Left hindlimb (tissue), 1 donor: ENCODE measurements around the gene ENOX2.
"Not testable (repeated sequence)": the region's sequence is repeated elsewhere in the genome, so short reads cannot be mapped to it uniquely, and the experiment has no call there.

ENCODE experiments used
- DNase-seq: peaks from one replicate; pipeline ENCODE4 v3.0.0-alpha.2; 2018

ENOX2 gene

DNA sequence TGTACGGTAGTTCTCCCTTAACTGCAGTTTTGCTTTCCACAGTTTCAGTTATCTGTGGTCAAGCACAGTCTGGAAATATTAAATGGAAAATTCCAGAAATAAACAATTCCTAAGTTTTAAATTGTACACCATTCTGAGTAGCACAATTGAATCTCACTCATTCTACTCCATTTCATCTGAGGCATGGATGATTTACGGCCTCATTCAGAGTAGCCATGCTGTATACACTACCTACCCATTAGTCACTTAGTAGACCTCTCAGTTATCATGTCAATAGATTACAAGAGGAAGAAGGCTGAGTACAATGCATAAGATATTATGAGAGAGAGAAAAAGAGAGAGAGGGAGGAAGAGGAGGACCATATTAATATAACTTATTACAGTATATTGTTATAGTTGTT is 77.5 kb downstream of the ENOX2 start:
- DNase-seq: no peak

DNA sequence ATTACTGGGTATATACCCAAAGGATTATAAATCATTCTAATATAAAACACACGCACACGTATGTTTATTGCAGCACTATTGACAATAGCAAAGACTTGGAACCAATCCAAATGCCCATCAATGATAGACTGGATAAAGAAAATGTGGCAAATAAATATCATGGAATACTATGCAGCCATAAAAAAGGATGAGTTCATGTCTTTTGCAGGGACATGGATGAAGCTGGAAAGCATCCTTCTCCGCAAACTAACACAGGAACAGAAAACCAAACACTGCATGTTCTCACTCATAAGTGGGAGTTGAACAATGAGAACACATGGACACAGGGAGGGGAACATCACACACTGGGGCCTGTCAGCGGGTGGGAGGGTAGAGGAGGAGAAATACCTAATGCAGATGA is 83.6 kb downstream of the ENOX2 start:
- DNase-seq: not testable (repeated sequence)

DNA sequence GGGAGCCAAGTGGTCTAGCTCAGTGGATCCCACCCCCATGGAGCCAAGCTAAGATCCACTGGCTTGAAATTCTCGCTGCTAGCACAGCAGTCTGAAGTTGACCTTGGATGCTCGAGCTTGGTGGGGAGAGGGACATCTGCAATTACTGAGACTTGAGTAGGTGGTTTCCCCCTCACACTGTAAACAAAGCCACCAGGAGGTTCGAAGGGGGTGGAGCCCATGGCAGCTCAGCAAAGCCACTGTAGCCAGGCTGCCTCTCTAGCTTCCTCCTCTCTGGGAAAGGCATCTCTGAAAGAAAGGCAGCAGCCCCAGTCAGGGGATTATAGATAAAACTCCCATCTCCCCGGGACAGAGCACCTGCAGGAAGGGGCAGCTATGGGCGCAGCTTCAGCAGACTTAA is 89.1 kb downstream of the ENOX2 start:
- DNase-seq: not testable (repeated sequence)

DNA sequence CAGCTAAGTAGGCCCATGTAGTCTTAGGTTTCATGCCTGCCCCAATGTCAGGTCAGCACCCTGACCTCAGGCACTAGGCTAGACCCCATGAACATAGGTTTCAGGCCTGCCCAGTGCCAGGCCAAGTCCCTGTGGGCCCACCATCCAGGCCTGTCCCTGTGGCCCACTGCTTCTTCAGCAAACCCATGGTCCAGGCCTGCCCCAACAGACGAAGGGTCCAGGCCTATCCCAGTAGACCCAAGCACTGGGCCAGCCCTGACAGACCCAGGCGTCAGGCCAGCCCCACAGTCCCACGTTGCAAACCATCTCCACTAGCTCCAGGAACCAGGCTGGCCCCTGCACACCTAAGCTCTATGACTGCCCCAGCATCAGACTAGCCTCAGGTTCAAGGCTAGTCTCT is 92.4 kb downstream of the ENOX2 start:
- DNase-seq: no peak

DNA sequence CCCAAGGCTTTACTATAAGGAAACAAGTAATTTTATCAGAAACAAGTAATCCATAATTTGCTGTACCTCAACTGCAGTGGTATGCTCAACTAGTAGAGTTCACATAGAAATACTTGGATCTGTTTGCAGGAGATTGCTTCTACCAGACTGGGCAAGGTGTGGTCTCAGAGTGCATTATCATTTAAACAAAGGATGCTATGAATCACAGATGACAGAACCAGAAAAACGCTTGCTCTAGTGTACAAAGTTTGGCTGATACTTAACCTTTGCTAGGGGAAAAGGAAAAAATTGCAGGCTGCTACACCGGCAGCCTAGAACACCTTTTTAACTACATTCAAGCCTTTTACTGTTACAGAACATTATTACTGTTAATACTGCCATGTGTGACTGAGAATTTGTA is 97.1 kb downstream of the ENOX2 start:
- DNase-seq: no peak

DNA sequence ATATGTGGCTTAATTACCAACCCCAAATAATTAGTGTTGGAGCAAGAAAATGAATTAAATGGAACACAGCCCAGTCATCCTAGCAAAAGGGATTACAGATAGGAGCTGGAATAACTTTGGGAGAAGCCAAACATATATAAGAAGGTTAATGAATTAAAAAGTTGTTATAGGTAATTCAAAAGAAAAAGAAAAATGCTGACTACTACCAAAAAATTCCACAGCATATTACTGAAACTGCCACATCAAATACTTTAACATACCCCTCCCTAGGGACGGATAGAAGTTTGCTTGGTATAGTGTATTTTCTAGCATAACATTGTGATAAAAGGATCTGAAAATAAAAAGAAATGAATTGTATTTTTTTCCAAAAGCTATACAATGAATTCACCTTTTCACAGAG is 99.5 kb downstream of the ENOX2 start:
- DNase-seq: no peak

DNA sequence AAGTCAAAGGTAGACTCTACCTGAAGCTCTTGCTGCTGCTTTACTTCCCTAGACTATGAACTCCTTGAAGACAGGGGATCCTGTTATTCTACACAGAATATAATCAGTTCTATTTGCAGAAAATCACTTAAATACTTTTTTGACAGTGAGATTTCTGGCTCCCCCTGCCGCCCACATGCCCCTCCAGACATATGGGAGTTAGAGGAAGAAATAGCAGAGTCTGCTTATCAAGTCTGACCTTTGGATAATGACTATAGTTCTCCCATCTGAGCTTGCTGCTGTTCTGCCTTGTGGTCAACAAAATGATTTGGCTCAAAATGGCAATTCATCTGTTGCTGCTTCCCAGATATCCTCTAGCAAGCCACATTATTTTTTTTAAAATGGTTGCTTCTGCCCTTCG is 101.1 kb downstream of the ENOX2 start:
- DNase-seq: no peak

DNA sequence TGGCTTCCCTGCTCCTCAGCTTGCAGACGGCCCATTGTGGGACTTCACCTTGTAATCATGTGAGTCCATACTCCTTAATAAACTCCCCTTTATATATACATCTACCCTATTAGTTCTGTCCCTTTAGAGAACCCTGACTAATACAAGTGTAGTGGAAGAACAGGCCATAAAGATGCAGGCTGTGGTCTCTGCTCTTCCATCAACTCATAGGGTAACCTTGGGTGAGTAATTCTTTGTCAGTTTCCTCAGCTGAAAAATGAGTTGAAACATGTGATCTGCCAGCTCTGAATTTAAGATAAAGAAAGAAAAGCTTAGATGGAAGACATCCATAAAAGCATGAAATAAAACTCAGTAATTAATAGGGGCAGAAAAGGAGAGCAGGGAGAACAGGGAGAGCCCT is 103.6 kb downstream of the ENOX2 start:
- no peak for DNase-seq

DNA sequence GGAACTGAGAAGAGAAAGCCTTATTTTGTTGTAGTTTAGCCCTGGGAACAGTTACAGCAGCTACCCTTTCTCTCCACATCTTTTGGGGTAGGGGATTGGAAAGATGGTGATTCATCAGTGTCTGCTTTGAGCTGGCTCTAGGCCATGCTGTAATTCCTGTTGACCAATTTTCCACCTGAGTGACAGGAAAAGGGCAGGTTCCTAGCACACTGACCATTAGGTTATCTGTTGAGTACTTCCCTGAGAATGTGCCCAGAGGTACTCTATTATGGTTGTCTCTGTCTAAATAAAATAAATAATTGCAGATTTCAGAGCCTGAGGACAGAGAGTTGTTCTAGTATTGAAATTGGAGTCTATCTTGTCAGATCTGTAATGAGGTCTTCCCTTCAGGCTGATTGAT is 109.0 kb downstream of the ENOX2 start:
- no peak for DNase-seq

DNA sequence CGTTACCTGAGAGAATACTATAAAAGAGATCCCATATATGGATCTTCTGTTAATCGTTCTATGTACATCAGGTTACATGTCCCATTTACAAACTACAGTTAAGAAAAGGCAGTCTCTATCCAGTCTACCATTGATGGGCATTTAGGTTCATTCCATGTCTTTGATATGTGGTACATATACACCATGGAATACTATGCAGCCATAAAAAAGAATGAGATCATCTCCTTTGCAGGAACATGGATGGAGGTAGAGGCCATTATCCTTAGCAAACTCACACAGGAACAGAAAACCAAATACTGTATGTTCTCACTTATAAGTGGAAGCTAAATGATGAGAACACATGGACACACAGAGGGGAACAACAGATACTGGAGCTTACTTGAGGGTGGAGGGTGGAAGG is 111.1 kb downstream of the ENOX2 start:
- not testable (repeated sequence) for DNase-seq

DNA sequence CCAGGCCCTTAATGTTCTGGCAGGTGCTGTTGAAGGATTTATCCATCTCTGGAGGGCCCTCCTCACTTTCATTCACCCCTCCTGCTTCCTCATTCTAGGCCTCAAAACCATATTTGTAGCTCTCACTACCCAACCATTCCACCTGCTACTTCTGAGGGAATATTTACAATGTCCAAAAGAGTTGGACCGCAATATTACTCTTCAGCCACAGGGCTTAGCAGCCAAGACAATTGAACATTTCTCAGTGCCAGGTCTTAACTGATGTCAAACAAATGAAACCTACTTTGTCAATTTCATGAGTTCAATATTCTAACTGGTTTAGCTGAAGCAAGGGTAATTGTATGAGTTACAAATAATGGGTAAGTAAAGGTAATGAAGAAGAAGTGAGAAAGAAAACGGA is 113.2 kb downstream of the ENOX2 start:
- DNase-seq: no peak

DNA sequence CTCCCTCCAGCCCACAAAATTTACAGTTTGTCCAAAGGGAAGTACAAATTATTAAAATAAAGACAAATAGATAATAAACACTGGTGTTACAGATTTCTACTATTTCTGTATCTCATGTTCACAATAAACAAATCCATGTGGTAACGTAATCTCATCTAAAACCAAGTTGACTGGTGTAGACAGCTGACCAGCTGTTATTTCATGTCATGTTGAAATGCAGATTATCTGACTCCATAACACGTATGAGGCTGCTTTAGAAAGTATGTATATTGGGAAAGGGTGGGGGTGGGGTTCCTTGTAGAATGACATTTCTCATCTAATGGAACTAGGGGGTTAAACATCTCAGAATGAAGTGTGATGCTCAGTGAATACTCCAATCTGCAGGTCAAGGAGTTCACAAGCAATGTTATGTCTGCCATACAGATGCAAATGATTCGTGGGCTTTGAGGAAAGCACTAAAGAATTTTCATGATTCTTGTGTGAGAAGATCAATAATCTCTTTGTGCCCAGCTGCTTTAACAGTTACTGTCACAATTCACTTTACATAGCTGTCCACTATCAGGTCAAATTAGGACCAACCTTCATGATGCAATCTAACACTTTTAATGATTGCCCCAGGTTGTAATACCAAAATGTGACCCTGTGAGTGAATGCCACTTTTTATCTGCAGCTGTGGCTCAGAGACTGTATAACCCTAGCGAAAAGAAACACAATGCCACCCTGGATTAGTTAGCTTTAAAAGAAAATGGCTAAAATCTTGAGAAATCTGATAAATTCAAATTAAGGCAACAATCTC is 114.0 kb downstream of the ENOX2 start:
- DNase-seq: no peak

DNA sequence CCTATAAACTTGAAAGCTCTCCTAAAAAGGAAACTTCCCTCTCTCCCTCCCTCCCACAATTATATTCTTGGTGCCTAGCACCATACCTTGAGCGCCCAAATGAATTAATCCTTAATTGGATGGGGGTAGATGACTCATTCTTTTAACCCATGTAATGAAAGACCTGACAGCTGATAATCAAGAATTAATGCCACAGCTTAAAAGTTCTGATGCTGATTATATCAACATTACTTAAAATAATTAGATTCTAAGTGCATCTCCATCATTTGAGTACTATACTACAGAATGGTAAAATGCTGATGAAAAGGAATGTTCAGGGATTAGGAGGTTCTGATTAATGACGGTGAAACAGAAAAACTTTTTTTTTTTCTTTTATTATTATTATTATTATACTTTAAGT is 117.0 kb downstream of the ENOX2 start:
- DNase-seq: no peak

DNA sequence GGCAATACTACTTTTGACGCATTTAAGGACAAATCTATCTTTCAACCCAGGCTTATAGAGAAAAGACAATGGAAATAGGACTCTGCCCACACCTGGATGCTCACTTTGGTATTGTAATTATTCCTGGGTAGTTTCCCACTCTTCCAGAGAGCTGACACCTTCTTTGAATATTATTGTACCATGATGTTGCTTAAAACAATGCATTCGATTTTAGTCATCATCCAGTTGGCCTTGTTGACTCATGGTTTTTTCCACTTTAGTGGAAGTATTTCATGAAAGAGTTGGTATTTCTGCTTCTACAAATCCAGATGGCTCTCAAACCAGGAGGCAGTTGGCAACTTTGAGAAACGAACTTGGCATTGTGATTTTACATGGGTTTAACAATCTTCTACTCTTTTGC is 124.2 kb downstream of the ENOX2 start:
- no peak for DNase-seq

DNA sequence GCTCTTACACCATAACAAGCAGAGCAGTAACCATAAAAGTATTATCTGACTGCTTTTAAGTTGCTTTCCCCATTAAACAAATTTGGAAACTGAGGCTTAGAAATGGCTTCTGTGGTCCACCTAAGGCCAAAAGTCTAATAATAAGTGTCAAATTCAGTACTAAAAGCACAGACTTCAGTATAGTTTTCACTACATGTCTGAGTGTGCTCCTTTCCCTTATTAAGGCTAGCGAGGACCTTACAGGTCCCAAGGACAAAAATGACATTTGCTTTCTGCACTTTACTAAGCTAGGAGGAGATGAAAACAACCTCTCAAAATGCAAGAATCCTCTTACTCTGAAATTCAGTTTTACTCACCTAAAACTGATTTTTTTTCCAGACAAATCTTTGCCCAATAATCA is 127.2 kb downstream of the ENOX2 start:
- DNase-seq: no peak

DNA sequence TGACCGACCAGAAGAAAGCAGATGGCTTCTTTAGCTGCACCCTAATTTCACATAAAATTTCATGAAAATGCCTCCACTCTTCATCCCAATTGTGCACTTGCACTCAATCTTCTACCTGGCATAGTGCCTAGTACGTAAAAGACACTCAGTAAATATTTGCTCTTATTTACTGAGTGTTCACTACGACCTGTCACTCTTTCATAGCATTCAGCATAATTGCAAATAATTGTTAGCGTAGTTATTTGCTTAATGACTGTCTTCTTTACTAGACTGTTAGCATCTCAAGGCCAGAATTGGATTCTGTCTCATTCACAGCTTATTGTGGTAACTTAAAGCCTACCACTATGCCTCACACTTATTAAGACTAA is 130.2 kb downstream of the ENOX2 start:
- no peak for DNase-seq

DNA sequence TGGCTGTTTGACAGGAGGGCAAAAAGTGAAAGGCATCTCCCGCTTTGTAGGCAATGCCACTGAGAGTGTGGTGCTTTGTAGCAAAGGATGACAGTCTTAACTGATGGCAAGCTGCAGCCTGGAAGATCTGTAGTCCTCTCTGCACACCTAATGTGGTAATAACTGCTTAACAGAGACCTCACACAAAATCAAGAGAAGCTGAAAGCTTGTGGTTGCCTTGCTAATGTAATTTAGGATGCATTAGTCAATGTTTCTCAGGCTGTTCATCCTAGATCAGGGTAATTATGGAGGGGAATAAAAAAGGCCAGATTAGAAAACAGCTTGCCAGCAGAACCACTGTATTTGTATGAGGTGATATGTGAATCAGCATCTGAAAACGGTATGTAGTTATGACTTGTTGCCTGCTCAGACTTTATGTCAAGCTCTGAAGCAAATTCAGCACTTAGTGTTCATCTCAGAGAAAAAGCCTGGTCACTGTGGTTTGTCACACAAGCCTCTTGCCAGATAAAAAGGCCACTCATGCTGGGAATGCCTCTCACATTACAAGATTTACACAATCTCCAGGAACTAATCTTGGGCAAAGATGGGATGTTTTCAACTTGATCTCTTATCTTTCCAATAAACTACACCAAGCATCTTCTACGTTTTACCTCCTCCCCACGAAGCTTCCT is 130.8 kb downstream of the ENOX2 start:
- DNase-seq: no peak

DNA sequence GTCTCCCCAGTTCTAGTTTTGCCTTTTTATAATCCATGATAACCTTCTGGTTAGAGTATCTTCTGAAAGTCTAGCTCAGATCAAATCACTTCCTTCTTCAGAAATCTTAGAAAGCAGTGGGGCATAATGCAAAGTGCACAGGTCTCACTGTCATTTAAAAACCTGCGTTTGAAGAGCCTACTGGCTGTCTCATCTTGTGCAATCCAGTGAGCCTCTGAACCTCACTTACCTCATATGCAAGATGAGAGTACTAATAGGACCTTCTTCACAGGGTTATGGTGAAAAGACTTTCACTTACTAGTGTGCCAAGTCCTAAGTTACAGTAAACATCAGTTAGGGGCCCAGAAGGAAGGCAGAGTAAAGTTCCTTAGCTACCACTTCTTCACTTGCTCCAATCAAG is 131.4 kb downstream of the ENOX2 start:
- DNase-seq: no peak

DNA sequence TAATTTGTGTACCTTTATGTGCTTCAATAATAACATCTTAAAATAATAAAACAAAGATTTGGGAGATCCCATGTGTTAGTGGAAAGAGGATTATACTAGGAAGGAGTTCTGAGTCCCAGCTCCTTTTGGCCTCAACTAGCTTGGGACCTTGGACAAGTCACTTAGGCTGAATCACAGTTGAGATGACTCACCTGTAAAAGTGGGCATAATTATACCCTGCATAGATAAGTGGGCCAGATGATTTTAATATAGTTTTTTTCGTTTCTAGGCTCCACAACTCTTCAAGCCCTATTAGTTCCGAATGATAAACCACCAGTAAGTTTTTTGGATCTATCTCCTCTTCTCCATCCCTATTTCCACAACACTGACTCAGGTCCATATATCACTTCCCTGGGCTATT is 131.8 kb downstream of the ENOX2 start:
- DNase-seq: no peak

DNA sequence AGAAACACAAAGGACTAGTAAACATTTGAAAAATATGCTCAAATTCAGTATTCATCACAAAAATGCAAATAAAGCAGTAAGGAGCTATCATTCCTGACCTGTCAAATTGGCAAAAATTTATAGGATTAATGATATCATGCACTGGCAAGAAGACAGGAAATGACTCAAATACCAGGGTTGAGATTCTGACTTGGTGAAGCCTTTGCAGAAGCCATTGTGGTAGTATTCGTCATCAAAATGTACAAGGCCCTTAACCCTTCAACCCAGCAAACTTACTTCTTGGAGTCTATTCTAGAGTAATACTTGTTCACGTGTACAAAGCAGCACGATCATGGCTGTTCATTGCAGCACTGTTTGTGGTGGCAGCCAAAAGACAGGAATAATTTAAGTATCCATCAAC is 132.4 kb downstream of the ENOX2 start:
- DNase-seq: no peak

DNA sequence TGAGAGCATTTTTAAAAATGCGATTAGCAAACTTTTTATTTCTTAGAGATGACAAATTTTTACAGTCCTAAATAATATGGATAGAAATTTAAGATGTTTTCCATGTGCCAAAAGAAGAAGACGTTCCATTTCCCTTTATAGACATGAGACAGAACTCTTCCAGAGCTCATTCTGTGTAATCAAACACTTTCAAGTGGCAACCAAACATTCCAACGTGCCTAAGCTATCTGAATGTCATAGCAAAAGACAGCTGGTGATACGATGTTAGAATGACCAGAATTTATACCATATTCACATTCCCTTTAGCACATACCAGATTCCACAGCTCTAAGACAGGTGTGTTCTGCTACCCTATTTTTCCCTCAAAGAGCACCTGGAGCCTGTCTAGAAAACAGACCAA is 133.2 kb downstream of the ENOX2 start:
- no peak for DNase-seq

DNA sequence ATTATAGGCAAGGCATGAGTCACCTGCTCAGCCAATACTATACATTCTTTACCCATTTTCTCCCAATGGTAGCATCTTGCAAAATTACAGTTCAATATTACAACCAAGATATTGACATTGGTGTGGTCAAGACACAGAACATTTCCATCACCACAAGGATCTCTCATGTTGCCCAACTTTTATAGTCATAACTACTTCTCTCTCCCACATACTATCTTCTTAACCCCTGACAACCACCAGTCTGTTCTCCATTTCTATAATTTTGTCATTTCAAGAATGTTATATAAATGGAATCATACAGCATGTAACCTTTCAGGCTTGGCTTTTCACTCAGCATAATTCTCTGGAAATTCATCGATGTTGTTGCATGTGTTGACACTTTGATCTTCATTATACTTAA is 144.9 kb downstream of the ENOX2 start:
- DNase-seq: no peak

DNA sequence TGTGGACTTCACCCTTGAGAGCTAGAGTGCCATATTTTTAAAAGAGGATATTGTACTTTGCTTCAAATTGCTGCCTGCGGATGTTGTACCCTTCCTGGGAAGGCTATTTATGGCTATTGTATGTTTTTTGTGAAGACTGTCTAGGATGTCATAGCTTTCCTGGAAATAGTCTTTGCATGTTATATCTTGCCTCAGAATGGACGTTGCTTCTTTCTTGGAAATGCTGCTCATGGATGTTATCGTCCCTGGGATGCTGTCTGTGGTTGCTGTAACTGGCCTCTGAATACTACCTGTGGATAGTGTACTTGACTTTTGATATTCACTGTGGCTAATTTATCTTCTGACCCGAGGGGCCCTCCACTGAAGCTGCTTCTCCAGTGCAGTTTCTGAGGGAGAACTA is 146.8 kb downstream of the ENOX2 start:
- DNase-seq: no peak

DNA sequence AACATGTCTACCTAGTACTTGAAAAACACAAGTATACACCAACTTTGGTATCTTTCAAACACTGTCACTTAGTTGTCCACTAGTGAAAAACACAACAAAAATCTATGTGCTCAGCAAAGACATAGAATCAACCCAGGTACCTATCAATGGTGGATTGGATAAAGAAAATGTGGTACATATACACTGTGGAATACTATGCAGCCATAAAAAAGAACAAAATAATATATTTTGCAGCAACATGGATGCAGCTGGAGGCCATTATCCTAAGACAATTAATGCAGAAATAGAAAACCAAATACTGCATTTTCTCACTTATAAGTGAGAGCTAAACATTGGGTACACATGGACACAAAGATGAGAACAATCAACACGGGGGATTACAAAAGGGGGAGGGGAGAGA is 148.7 kb downstream of the ENOX2 start:
- no peak for DNase-seq
